Ectodermal cell (in vitro differentiated cells): ENCODE data around the gene DYNC1I1.

Experiments
- H3K27ac ChIP-seq: 2 replicates; pipeline ENCODE4 v1.7.0; 2013; ENCODE audit warnings: mild to moderate bottlenecking, low read depth, low read length; ENCODE audit not compliant: insufficient read depth, poor library complexity, severe bottlenecking
- H3K27me3 ChIP-seq: 2 replicates; pipeline ENCODE4 v1.7.0; 2013; ENCODE audit warnings: mild to moderate bottlenecking, low read length; ENCODE audit not compliant: insufficient read depth, control insufficient read depth, poor library complexity, severe bottlenecking
- H3K36me3 ChIP-seq: one replicate; pipeline ENCODE4 v1.7.0; 2013; ENCODE audit warnings: low read length; ENCODE audit not compliant: control insufficient read depth, insufficient read depth
- H3K4me1 ChIP-seq: one replicate; pipeline ENCODE4 v1.7.0; 2013; ENCODE audit warnings: low read length; ENCODE audit not compliant: control insufficient read depth, insufficient read depth
- H3K4me3 ChIP-seq: 2 replicates; pipeline ENCODE4 v1.7.0; 2013; ENCODE audit warnings: low read depth, low read length, control low read depth; ENCODE audit not compliant: insufficient read depth
- H3K9me3 ChIP-seq: 2 replicates; pipeline ENCODE4 v1.7.0; 2013; ENCODE audit warnings: mild to moderate bottlenecking, low read length, moderate library complexity; ENCODE audit not compliant: control insufficient read depth
- WGBS, 2 experiments: methylation state at CpG; one replicate each; pipeline ENCODE4 v1.1.7; 2013; ENCODE audit warnings: missing lambda C conversion rate in 2 of 2; 5-methylcytosine and 5-hydroxymethylcytosine counted together

DYNC1I1 gene

GRCh38 chr7:95874129-95874528 is 101.8 kb downstream of the DYNC1I1 start:
- Histone ChIP-seq H3K27ac (no peak overlapping the region), H3K36me3 (no peaks in the 10 kb centered on the region), H3K27me3 (no peaks in the 10 kb centered on the region), H3K9me3 (no peaks in the 10 kb centered on the region), H3K4me3 (no peak overlapping the region), H3K4me1 (no peaks in the 10 kb centered on the region)
- WGBS, 2 experiments: 92 to 100% methylated on average over 1 to 3 of the region's 3 CpGs

- H3K27me3 ChIP-seq: no peaks in the 10 kb centered on the region
- WGBS, 2 experiments: 93 to 96% methylated on average over 4 of the region's 4 CpGs
- H3K4me1 ChIP-seq: no peaks in the 10 kb centered on the region
- no peaks in the 10 kb centered on the region for H3K36me3 ChIP-seq
- H3K27ac ChIP-seq: no peak overlapping the region
- no peaks in the 10 kb centered on the region for H3K9me3 ChIP-seq
- H3K4me3 ChIP-seq: no peak overlapping the region
Measured at GRCh38 chr7:95874541-95875265, 102.3 kb downstream of the DYNC1I1 start.

GRCh38 chr7:95875519-95875918 is 103.2 kb downstream of the DYNC1I1 start:
- Histone ChIP-seq H3K27ac (no peak overlapping the region), H3K9me3 (no peaks in the 10 kb centered on the region), H3K36me3 (no peaks in the 10 kb centered on the region), H3K4me1 (no peaks in the 10 kb centered on the region), H3K27me3 (no peaks in the 10 kb centered on the region), H3K4me3 (no peak overlapping the region)

- Histone ChIP-seq H3K9me3 (no peaks in the 10 kb centered on the region), H3K27ac (no peak overlapping the region), H3K27me3 (no peaks in the 10 kb centered on the region), H3K36me3 (no peaks in the 10 kb centered on the region), H3K4me1 (no peaks in the 10 kb centered on the region), H3K4me3 (no peak overlapping the region)
Measured at GRCh38 chr7:95878677-95879076, 106.3 kb downstream of the DYNC1I1 start.

- Histone ChIP-seq H3K36me3 (no peaks in the 10 kb centered on the region), H3K27ac (no peak overlapping the region), H3K27me3 (no peaks in the 10 kb centered on the region), H3K9me3 (no peaks in the 10 kb centered on the region), H3K4me3 (no peak overlapping the region), H3K4me1 (no peaks in the 10 kb centered on the region)
- WGBS, 2 experiments: 93 to 100% methylated on average over 1 of the region's 1 CpG
Measured at GRCh38 chr7:95881597-95881996, 109.2 kb downstream of the DYNC1I1 start.

GRCh38 chr7:95883217-95883616 is 110.9 kb downstream of the DYNC1I1 start:
- 76 to 94% methylated on average over 2 to 3 of the region's 3 CpGs for WGBS, 2 experiments

GRCh38 chr7:95886501-95887090 is 114.2 kb downstream of the DYNC1I1 start:
- Histone ChIP-seq H3K4me1 (no peaks in the 10 kb centered on the region), H3K4me3 (no peak overlapping the region), H3K27me3 (no peaks in the 10 kb centered on the region), H3K9me3 (no peaks in the 10 kb centered on the region), H3K27ac (no peak overlapping the region), H3K36me3 (no peaks in the 10 kb centered on the region)
- 78 to 82% methylated on average over 4 of the region's 4 CpGs for WGBS, 2 experiments

More at GRCh38 chr7:95883217-95883616, 110.9 kb downstream of the DYNC1I1 start:
- no peaks in the 10 kb centered on the region for H3K27me3 ChIP-seq
- no peaks in the 10 kb centered on the region for H3K9me3 ChIP-seq
- H3K27ac ChIP-seq: no peak overlapping the region
- no peaks in the 10 kb centered on the region for H3K4me1 ChIP-seq
- H3K36me3 ChIP-seq: no peaks in the 10 kb centered on the region
- no peak overlapping the region for H3K4me3 ChIP-seq

- Histone ChIP-seq H3K9me3 (no peaks in the 10 kb centered on the region), H3K4me1 (no peaks in the 10 kb centered on the region), H3K4me3 (no peak overlapping the region), H3K27ac (no peak overlapping the region), H3K27me3 (no peaks in the 10 kb centered on the region), H3K36me3 (no peaks in the 10 kb centered on the region)
Measured at GRCh38 chr7:95893484-95893883, 121.1 kb downstream of the DYNC1I1 start.

- H3K27ac ChIP-seq: no peak overlapping the region
- H3K9me3 ChIP-seq: no peaks in the 10 kb centered on the region
- H3K27me3 ChIP-seq: no peaks in the 10 kb centered on the region
- H3K4me1 ChIP-seq: no peaks in the 10 kb centered on the region
- H3K4me3 ChIP-seq: no peak overlapping the region
- 89 to 93% methylated on average over 5 of the region's 5 CpGs for WGBS, 2 experiments
- H3K36me3 ChIP-seq: no peaks in the 10 kb centered on the region
Measured at GRCh38 chr7:95897557-95898251, 125.3 kb downstream of the DYNC1I1 start.

- Histone ChIP-seq H3K4me3 (no peak overlapping the region), H3K27ac (no peak overlapping the region), H3K36me3 (no peaks in the 10 kb centered on the region), H3K27me3 (no peaks in the 10 kb centered on the region), H3K9me3 (no peaks in the 10 kb centered on the region), H3K4me1 (no peaks in the 10 kb centered on the region)
- WGBS, 2 experiments: 50 to 53% methylated on average over 5 of the region's 5 CpGs
Measured at GRCh38 chr7:95899919-95900513, 127.7 kb downstream of the DYNC1I1 start.
